Duodenal mucosa (tissue), 2 donors: ENCODE measurements around the gene RAD51.

Experiments used
- H3K27ac ChIP-seq: one replicate; pipeline ENCODE4 v1.7.0; 2013; ENCODE audit warnings: low read depth, low read length
- H3K27me3 ChIP-seq, 2 donors: one replicate each; pipeline ENCODE4 v1.7.0; 2013; ENCODE audit warnings: low read length in 2 of 2, control low read depth in 1 of 2; ENCODE audit not compliant: insufficient read depth in 2 of 2, control insufficient read depth in 1 of 2
- H3K36me3 ChIP-seq, 2 donors: one replicate each; pipeline ENCODE4 v1.7.0; 2013; ENCODE audit warnings: low read length in 2 of 2, control low read depth in 1 of 2; ENCODE audit not compliant: insufficient read depth in 2 of 2, control insufficient read depth in 1 of 2
- H3K4me1 ChIP-seq, 2 donors: one replicate each; pipeline ENCODE4 v1.7.0; 2013; ENCODE audit warnings: low read length in 2 of 2, control low read depth in 1 of 2; ENCODE audit not compliant: insufficient read depth in 2 of 2, control insufficient read depth in 1 of 2
- H3K4me3 ChIP-seq, 2 donors: one replicate each; pipeline ENCODE4 v1.7.0; 2013; ENCODE audit warnings: low read length in 2 of 2, low read depth in 1 of 2
- H3K9ac ChIP-seq, 2 donors: one replicate each; pipeline ENCODE4 v1.7.0; 2013; ENCODE audit warnings: low read length in 2 of 2, low read depth in 1 of 2
- H3K9me3 ChIP-seq, 2 donors: one replicate each; pipeline ENCODE4 v1.7.0; 2013; ENCODE audit warnings: low read length in 2 of 2, control low read depth in 1 of 2; ENCODE audit not compliant: control insufficient read depth in 1 of 2

RAD51 gene

GRCh38 chr15:40755812-40756208 lies 60.8 kb downstream of the RAD51 start:
- H3K36me3 ChIP-seq, result peaks cover under 1 to 12% of the 10 kb centered on the region in 2 donors
- peak overlapping the region; percentile 81 to 92 for H3K9ac ChIP-seq
- H3K27ac ChIP-seq, result no peak overlapping the region
- H3K27me3 ChIP-seq, result peaks cover 0 to 4% of the 10 kb centered on the region in 2 donors
- H3K9me3 ChIP-seq, result no peaks in the 10 kb centered on the region
- H3K4me1 ChIP-seq, result peaks cover 23 to 29% of the 10 kb centered on the region in 2 donors
- peak overlapping the region; percentile 78 to 95 for H3K4me3 ChIP-seq

- Histone ChIP-seq H3K36me3 (peaks cover 0 to 3% of the 10 kb centered on the region in 2 donors), H3K9me3 (no peaks in the 10 kb centered on the region), H3K9ac (no peak overlapping the region), H3K27me3 (peaks cover 0 to 4% of the 10 kb centered on the region in 2 donors), H3K4me1 (peaks cover 11 to 18% of the 10 kb centered on the region in 2 donors), H3K27ac (no peak overlapping the region), H3K4me3 (no peak overlapping the region)
Observed at GRCh38 chr15:40756938-40757337, 62.0 kb downstream of the RAD51 start.

GRCh38 chr15:40759961-40760360 lies 65.0 kb downstream of the RAD51 start:
- no peak overlapping the region for H3K9ac ChIP-seq
- H3K27ac ChIP-seq, result no peak overlapping the region
- peaks cover 0 to 4% of the 10 kb centered on the region in 2 donors for H3K27me3 ChIP-seq
- no peak overlapping the region for H3K4me3 ChIP-seq
- H3K9me3 ChIP-seq, result no peaks in the 10 kb centered on the region
- peaks cover 12 to 27% of the 10 kb centered on the region in 2 donors for H3K4me1 ChIP-seq
- no peaks in the 10 kb centered on the region for H3K36me3 ChIP-seq

GRCh38 chr15:40762919-40763800 lies 68.2 kb downstream of the RAD51 start:
- Histone ChIP-seq H3K27me3 (peaks cover 0 to 4% of the 10 kb centered on the region in 2 donors), H3K4me3 (peak overlapping the region; percentile 79 to 81), H3K9ac (peak overlapping the region; percentile 76 to 79), H3K4me1 (peaks cover 38 to 45% of the 10 kb centered on the region in 2 donors), H3K9me3 (no peaks in the 10 kb centered on the region), H3K36me3 (peaks cover 0 to 17% of the 10 kb centered on the region in 2 donors), H3K27ac (peak overlapping the region; percentile 85)

- Histone ChIP-seq H3K4me1 (peaks cover 46 to 53% of the 10 kb centered on the region in 2 donors), H3K9ac (peak within 1 kb of the TSS; percentile 76 to 79), H3K4me3 (peak within 1 kb of the TSS; percentile 79 to 81), H3K9me3 (no peaks in the 10 kb centered on the region), H3K27ac (peak within 1 kb of the TSS; percentile 85), H3K27me3 (peaks cover 0 to 4% of the 10 kb centered on the region in 2 donors), H3K36me3 (peaks cover 0 to 17% of the 10 kb centered on the region in 2 donors)
Observed at GRCh38 chr15:40763801-40764628, 69.0 kb downstream of the RAD51 start, which contains the start of gene GCHFR. GCHFR (plus strand) TSS chr15:40764068; CDS start chr15:40764181, 113 bp downstream.

GRCh38 chr15:40764629-40765103 lies 69.7 kb downstream of the RAD51 start:
- Histone ChIP-seq H3K9me3 (no peaks in the 10 kb centered on the region), H3K9ac (peak overlapping the region; percentile 76 to 79), H3K27me3 (peaks cover 0 to 4% of the 10 kb centered on the region in 2 donors), H3K27ac (peak overlapping the region; percentile 85), H3K36me3 (peaks cover 0 to 17% of the 10 kb centered on the region in 2 donors), H3K4me1 (peaks cover 53 to 60% of the 10 kb centered on the region in 2 donors), H3K4me3 (peak overlapping the region; percentile 79 to 81)

GRCh38 chr15:40766194-40766815 lies 71.3 kb downstream of the RAD51 start:
- Histone ChIP-seq H3K4me3 (no peak overlapping the region), H3K9ac (no peak overlapping the region), H3K9me3 (no peaks in the 10 kb centered on the region), H3K27ac (no peak overlapping the region), H3K36me3 (peaks cover 0 to 17% of the 10 kb centered on the region in 2 donors), H3K27me3 (no peaks in the 10 kb centered on the region), H3K4me1 (peaks cover 67 to 73% of the 10 kb centered on the region in 2 donors)

GRCh38 chr15:40766906-40767837 lies 72.2 kb downstream of the RAD51 start:
- H3K9me3 ChIP-seq, result no peaks in the 10 kb centered on the region
- no peak overlapping the region for H3K4me3 ChIP-seq
- peaks cover 0 to 24% of the 10 kb centered on the region in 2 donors for H3K36me3 ChIP-seq
- no peaks in the 10 kb centered on the region for H3K27me3 ChIP-seq
- no peak overlapping the region for H3K27ac ChIP-seq
- peaks cover 67 to 73% of the 10 kb centered on the region in 2 donors for H3K4me1 ChIP-seq
- H3K9ac ChIP-seq, result peak overlapping the region in 1 of 2 donors; percentile 3
